ENCODE results near the gene TP53INP2.

TP53INP2 gene

GRCh38 chr20:34703424-34704176 lies 544 bp upstream of the TP53INP2 start:
- Histone ChIP-seq H3K4me2 (ENCODE audit: low read length) (peak overlapping the region; percentile 92), H3F3A (ENCODE audit: insufficient read depth, low read length) (no peaks in the 10 kb centered on the region), H3K27me3 (ENCODE audit: insufficient read depth, low read length) (no peaks in the 10 kb centered on the region), H4K20me1 (ENCODE audit: insufficient read depth, low read length) (no peaks in the 10 kb centered on the region), H3K79me2 (ENCODE audit: insufficient read depth, low read length) (no peaks in the 10 kb centered on the region), H3K9me2 (ENCODE audit: low read depth, low read length) (no peaks in the 10 kb centered on the region), H2AFZ (ENCODE audit: low read length) (peak overlapping the region; percentile 62; the same call in 1 of the 2 replicates), H3K9me3 (ENCODE audit: low read length) (no peaks in the 10 kb centered on the region), H3K27ac (ENCODE audit: low read depth, low read length, poor library complexity, severe bottlenecking) (no peak overlapping the region), H3K9ac (ENCODE audit: low read length) (peak overlapping the region; percentile 74), H3K4me1 (ENCODE audit: insufficient read depth, low read length, severe bottlenecking) (peaks cover 19% of the 10 kb centered on the region), H3K36me3 (ENCODE audit: insufficient read depth, low read length) (no peaks in the 10 kb centered on the region), H3K4me3 (ENCODE audit: low read depth, low read length, poor library complexity, severe bottlenecking) (peak overlapping the region; percentile 80)
- TF ChIP-seq CTCF (IDR thresholded peaks at IDR 0.05; ENCODE audit: low read length) (no peak), EZH2 (IDR thresholded peaks at IDR 0.05; ENCODE audit: borderline replicate concordance, low read length) (no peak)

DNA sequence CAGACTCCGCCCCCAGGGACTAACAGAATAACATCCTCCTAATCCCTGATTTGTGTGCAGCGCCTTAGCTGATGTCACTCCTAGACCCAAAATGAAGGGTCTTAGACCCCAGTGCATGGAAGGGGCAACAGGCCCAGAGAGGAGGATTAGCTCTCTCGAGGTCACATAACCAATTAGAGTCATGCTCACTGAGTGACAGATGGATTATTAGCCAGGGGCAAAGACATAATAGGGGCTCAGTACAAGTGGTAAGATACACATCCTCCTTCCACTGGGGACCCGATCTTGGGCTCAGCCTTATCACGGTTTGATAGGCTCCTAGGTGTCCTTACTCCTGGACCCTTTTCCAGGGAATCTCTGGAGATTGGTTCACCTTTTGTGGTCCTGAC lies 858 bp downstream of the TP53INP2 start:
- peak overlapping the region; percentile 74 for H3K9ac ChIP-seq (ENCODE audit: low read length)
- 0 out of 2 replicates have a peak overlapping the region, but pooled peaks have one; percentile 39 for H2AFZ ChIP-seq (ENCODE audit: low read length)
- no peaks in the 10 kb centered on the region for H3K9me3 ChIP-seq (ENCODE audit: low read length)
- TF ChIP-seq EZH2 (IDR thresholded peaks at IDR 0.05; ENCODE audit: borderline replicate concordance, low read length) (no peak), CTCF (IDR thresholded peaks at IDR 0.05; ENCODE audit: low read length) (no peak)
- no peaks in the 10 kb centered on the region for H3F3A ChIP-seq (ENCODE audit: insufficient read depth, low read length)
- no peaks in the 10 kb centered on the region for H3K36me3 ChIP-seq (ENCODE audit: insufficient read depth, low read length)
- no peaks in the 10 kb centered on the region for H3K79me2 ChIP-seq (ENCODE audit: insufficient read depth, low read length)
- no peaks in the 10 kb centered on the region for H3K9me2 ChIP-seq (ENCODE audit: low read depth, low read length)
- H3K4me2 ChIP-seq (ENCODE audit: low read length) = peak overlapping the region; percentile 92
- H3K4me1 ChIP-seq (ENCODE audit: insufficient read depth, low read length, severe bottlenecking) = peaks cover 22% of the 10 kb centered on the region
- H3K27ac ChIP-seq (ENCODE audit: low read depth, low read length, poor library complexity, severe bottlenecking) = peak overlapping the region; percentile 62
- no peaks in the 10 kb centered on the region for H3K27me3 ChIP-seq (ENCODE audit: insufficient read depth, low read length)
- H3K4me3 ChIP-seq (ENCODE audit: low read depth, low read length, poor library complexity, severe bottlenecking) = peak overlapping the region; percentile 80
- H4K20me1 ChIP-seq (ENCODE audit: insufficient read depth, low read length) = no peaks in the 10 kb centered on the region

DNA sequence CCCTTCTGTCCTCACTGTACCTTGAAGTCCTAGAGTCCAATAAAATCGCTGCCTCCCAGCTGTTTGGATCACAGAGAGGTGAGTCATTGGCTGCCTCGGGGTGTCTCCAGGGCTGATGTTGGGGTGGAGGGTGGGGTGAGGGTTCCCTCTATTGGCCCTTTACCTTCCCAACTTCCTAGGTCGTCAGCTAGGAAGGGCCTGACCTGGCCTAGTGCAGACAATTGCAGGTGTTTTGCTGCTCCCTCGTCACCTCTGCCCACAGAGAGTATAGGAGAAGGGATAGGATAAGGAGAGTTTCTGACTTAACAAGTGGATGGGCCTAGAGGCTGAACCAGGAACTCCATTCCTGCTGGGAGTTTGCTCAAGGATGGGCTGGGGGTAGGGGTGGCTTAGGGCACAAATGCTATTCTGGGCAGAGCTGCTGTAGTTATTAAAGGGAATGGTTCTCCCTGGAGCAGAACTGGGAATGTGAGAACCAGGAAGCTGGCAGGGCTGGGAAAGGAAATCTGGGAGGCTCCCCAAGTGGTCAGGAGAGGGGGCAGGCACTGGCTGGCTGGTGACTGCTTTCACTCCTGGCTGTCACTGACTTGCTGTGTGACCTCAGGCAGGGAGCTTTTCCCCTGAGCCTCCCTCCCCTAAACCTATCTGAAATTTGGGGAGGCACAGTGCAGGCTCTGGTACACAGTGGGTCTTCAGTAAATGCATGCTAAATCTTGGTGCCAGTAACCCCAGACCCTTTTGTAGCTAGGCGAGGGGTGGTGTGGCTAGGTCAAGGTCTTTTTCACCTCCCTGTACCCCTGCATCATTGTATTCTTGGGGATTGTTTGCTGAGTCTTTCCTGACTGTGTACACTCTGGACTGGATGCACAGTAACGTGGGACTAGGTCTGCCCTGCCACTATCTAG lies 1.5 kb downstream of the TP53INP2 start:
- Histone ChIP-seq H3K79me2 (ENCODE audit: insufficient read depth, low read length) (no peaks in the 10 kb centered on the region), H3K4me1 (ENCODE audit: insufficient read depth, low read length, severe bottlenecking) (peaks cover 29% of the 10 kb centered on the region), H3K4me2 (ENCODE audit: low read length) (peak overlapping the region; percentile 92), H3K4me3 (ENCODE audit: low read depth, low read length, poor library complexity, severe bottlenecking) (peak overlapping the region; percentile 80), H2AFZ (ENCODE audit: low read length) (no peak overlapping the region), H3K9me3 (ENCODE audit: low read length) (no peaks in the 10 kb centered on the region), H3K36me3 (ENCODE audit: insufficient read depth, low read length) (no peaks in the 10 kb centered on the region), H3K9ac (ENCODE audit: low read length) (no peak overlapping the region; the same call in 1 of the 2 replicates), H4K20me1 (ENCODE audit: insufficient read depth, low read length) (no peaks in the 10 kb centered on the region), H3K9me2 (ENCODE audit: low read depth, low read length) (no peaks in the 10 kb centered on the region), H3F3A (ENCODE audit: insufficient read depth, low read length) (no peaks in the 10 kb centered on the region), H3K27me3 (ENCODE audit: insufficient read depth, low read length) (no peaks in the 10 kb centered on the region), H3K27ac (ENCODE audit: low read depth, low read length, poor library complexity, severe bottlenecking) (peak overlapping the region; percentile 62)
- TF ChIP-seq EZH2 (IDR thresholded peaks at IDR 0.05; ENCODE audit: borderline replicate concordance, low read length) = no peak
- no peak for TF ChIP-seq CTCF (IDR thresholded peaks at IDR 0.05; ENCODE audit: low read length)

Measured in OCI-LY1 (cell line).